GM06990 (cell line): Measurements from ENCODE around the gene NCK2.
"Not testable (repeated sequence)": the region's sequence is repeated elsewhere in the genome, so short reads cannot be mapped to it uniquely, and the experiment has no call there.

Experiments used
- DNase-seq: peaks from one replicate; pipeline ENCODE4 v3.0.0-alpha.2; 2011; ENCODE audit not compliant: insufficient read length; ENCODE audit errors: extremely low read depth
- H3K27me3 ChIP-seq: replicated peaks from 2 replicates; pipeline ENCODE4 v1.6.0; 2011; ENCODE audit warnings: low read length; ENCODE audit not compliant: control insufficient read depth, insufficient read depth
- H3K36me3 ChIP-seq: 2 replicates; pipeline ENCODE4 v1.5.1; 2011; ENCODE audit warnings: low read length; ENCODE audit not compliant: control insufficient read depth, insufficient read depth
- H3K4me3 ChIP-seq: replicated peaks from 2 replicates; pipeline ENCODE4 v1.5.1; 2011; ENCODE audit warnings: low read depth, mild to moderate bottlenecking, control low read depth, low read length
- TF ChIP-seq, protein P1 (sequence below): IDR thresholded peaks from 2 replicates; pipeline ENCODE4 v1.5.1; 2011; ENCODE audit warnings: low read length, control low read depth, mild to moderate bottlenecking, inconsistent platforms; ENCODE audit not compliant: insufficient read depth, poor library complexity, severe bottlenecking

NCK2 gene

GRCh38 chr2:105894327-105894944 is 149.7 kb downstream of the NCK2 start:
- Histone ChIP-seq H3K27me3 (no peaks in the 10 kb centered on the region), H3K4me3 (no peak overlapping the region), H3K36me3 (peaks cover 10% of the 10 kb centered on the region)
- DNase-seq = no peak
- TF ChIP-seq, protein P1, sequence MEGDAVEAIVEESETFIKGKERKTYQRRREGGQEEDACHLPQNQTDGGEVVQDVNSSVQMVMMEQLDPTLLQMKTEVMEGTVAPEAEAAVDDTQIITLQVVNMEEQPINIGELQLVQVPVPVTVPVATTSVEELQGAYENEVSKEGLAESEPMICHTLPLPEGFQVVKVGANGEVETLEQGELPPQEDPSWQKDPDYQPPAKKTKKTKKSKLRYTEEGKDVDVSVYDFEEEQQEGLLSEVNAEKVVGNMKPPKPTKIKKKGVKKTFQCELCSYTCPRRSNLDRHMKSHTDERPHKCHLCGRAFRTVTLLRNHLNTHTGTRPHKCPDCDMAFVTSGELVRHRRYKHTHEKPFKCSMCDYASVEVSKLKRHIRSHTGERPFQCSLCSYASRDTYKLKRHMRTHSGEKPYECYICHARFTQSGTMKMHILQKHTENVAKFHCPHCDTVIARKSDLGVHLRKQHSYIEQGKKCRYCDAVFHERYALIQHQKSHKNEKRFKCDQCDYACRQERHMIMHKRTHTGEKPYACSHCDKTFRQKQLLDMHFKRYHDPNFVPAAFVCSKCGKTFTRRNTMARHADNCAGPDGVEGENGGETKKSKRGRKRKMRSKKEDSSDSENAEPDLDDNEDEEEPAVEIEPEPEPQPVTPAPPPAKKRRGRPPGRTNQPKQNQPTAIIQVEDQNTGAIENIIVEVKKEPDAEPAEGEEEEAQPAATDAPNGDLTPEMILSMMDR = no peak

GRCh38 chr2:105895990-105896764 is 151.5 kb downstream of the NCK2 start:
- H3K36me3 ChIP-seq = peaks cover 10% of the 10 kb centered on the region
- H3K27me3 ChIP-seq = no peaks in the 10 kb centered on the region
- DNase-seq = no peak
- TF ChIP-seq, protein P1 = no peak
- no peak overlapping the region for H3K4me3 ChIP-seq

GRCh38 chr2:105896765-105897163 is 152.1 kb downstream of the NCK2 start:
- TF ChIP-seq, protein P1 = no peak
- peaks cover 10% of the 10 kb centered on the region for H3K36me3 ChIP-seq
- no peaks in the 10 kb centered on the region for H3K27me3 ChIP-seq
- H3K4me3 ChIP-seq = no peak overlapping the region
- DNase-seq = no peak

- H3K4me3 ChIP-seq, H3K27me3 ChIP-seq, DNase-seq, H3K36me3 ChIP-seq: not testable (repeated sequence)
Observed at GRCh38 chr2:105897694-105898093, 153.0 kb downstream of the NCK2 start.

DNA sequence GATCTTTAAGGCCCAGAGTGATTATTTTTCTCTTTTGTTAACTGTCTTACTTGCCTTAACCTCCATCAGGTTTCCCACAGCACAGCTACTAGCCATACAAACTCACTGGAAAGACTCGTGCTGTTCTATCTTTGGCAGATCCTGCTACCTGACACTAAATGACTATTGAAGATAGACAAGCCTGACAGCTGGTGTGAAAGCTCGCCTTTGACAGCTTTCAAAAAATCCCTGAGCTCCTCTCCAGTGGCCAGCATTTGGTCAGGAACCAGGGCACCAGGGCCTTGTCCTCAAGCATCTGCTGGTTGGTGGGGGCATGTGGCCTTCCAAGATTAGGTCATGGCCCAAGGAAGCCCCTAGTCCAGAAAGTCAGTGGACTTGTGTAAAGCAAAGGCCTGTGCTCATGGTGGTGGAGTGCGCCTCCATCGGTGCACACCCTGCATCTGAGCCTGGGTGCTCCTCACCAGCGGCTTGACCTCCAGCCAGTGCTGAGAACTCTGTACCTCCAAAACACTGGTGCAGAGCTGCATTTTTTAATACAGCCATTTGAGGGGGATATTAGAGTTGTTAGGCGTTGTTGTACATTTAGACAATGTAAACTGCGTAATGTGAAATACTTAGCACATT is 158.5 kb downstream of the NCK2 start:
- H3K36me3 ChIP-seq = no peaks in the 10 kb centered on the region
- no peak overlapping the region for H3K4me3 ChIP-seq
- no peaks in the 10 kb centered on the region for H3K27me3 ChIP-seq
- TF ChIP-seq, protein P1 = no peak
- no peak for DNase-seq

GRCh38 chr2:105904938-105905337 is 160.2 kb downstream of the NCK2 start:
- DNase-seq = no peak
- Histone ChIP-seq H3K36me3 (no peaks in the 10 kb centered on the region), H3K27me3 (no peaks in the 10 kb centered on the region), H3K4me3 (no peak overlapping the region)
- TF ChIP-seq, protein P1 = no peak
